NB4 (cell line): ENCODE results near the gene CPS1.

Experiments used
- POLR2A ChIP-seq: IDR thresholded peaks from 2 replicates; pipeline ENCODE4 v1.6.1; 2011; ENCODE audit warnings: mild to moderate bottlenecking; ENCODE audit not compliant: insufficient read length; ENCODE audit errors: extremely low read depth
- TF ChIP-seq, protein P1 (sequence below): IDR thresholded peaks from one replicate; pipeline ENCODE4 v1.5.1; 2012; ENCODE audit warnings: low read depth, low read length
- TF ChIP-seq, protein P2 (sequence below): IDR thresholded peaks from 2 replicates; pipeline ENCODE4 v1.6.1; 2011; ENCODE audit warnings: low read depth, low read length

DNA sequence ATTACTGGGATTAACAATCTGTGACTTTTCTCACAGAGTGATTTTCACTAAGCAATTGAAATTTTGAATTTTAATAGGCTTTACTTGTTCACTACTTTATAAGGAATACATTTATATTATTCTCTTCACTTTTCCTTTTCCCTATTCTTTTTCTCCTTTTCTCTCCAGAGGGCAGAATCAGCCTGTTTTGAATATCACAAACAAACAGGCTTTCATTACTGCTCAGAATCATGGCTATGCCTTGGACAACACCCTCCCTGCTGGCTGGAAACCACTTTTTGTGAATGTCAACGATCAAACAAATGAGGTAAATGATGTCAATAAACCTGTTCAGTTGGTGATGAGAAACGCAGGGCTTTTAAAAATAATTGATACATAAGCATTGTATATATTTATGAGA lies 35.3 kb downstream of the CPS1 start:
- no peak for TF ChIP-seq POLR2A
- TF ChIP-seq, protein P1, sequence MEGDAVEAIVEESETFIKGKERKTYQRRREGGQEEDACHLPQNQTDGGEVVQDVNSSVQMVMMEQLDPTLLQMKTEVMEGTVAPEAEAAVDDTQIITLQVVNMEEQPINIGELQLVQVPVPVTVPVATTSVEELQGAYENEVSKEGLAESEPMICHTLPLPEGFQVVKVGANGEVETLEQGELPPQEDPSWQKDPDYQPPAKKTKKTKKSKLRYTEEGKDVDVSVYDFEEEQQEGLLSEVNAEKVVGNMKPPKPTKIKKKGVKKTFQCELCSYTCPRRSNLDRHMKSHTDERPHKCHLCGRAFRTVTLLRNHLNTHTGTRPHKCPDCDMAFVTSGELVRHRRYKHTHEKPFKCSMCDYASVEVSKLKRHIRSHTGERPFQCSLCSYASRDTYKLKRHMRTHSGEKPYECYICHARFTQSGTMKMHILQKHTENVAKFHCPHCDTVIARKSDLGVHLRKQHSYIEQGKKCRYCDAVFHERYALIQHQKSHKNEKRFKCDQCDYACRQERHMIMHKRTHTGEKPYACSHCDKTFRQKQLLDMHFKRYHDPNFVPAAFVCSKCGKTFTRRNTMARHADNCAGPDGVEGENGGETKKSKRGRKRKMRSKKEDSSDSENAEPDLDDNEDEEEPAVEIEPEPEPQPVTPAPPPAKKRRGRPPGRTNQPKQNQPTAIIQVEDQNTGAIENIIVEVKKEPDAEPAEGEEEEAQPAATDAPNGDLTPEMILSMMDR: no peak
- TF ChIP-seq, protein P2, sequence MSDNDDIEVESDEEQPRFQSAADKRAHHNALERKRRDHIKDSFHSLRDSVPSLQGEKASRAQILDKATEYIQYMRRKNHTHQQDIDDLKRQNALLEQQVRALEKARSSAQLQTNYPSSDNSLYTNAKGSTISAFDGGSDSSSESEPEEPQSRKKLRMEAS: no peak
